ENCODE data around the gene PTPRN. TPM values are rescaled to one million over a fixed set of nuclear protein-coding genes. Genes with fewer than 3 reads are reported as not detected.
A peak's percentile ranks its signal among the peaks of the same experiment; 100 is the strongest.

The PTPRN gene
- total RNA-seq, 1 donor from 2014 or later: 17.5 TPM

DNA sequence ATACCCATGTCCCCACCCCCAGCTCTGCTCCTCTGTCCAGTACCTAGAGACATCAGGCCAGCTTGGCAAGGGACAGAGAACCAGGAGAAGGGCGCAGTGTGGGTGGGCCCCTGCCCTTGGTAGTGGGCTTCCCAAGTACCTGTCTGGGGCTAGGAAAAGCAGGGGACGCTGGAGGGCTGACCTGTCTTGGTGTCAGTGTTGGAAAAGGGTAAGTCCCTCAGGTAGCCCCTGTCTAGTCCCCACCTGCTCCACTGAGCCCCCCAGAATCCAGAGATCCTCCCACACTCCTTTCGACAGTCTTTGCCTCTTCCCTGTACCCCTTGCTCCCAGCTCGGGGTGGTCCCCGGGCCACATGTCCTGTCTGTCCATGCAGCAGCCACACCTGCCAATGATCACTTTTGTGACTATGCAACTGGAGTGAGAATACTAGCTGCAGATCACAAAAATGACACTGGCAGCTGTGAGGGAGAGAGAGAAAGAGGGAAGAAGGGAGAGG is 15.4 kb downstream of the PTPRN start:
- Mint-ChIP-seq H3K4me3 (peak overlapping the region; percentile 83), H3K9me3 (no peaks in the 10 kb centered on the region)
- TF ChIP-seq, protein P1, sequence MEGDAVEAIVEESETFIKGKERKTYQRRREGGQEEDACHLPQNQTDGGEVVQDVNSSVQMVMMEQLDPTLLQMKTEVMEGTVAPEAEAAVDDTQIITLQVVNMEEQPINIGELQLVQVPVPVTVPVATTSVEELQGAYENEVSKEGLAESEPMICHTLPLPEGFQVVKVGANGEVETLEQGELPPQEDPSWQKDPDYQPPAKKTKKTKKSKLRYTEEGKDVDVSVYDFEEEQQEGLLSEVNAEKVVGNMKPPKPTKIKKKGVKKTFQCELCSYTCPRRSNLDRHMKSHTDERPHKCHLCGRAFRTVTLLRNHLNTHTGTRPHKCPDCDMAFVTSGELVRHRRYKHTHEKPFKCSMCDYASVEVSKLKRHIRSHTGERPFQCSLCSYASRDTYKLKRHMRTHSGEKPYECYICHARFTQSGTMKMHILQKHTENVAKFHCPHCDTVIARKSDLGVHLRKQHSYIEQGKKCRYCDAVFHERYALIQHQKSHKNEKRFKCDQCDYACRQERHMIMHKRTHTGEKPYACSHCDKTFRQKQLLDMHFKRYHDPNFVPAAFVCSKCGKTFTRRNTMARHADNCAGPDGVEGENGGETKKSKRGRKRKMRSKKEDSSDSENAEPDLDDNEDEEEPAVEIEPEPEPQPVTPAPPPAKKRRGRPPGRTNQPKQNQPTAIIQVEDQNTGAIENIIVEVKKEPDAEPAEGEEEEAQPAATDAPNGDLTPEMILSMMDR (conservative IDR thresholded peaks at IDR 0.05): no peak

DNA sequence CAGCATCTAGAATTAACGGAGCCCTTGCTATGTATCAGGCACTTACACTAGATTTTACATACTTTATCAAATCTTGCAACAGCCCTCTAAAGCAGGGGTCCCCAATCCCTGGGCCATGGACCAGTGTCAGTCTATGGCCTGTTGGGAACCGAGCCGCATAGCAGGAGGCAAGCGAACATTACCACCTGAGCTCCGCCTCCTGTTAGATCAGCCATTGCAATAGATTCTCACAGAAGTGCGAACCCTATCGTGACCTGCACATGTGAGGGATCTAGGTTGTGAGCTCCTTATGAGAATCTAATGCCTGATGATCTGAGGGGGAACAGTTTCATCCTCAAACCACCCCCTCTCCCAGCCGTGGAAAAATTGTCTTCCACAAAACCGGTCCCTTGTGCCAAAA is 16.6 kb downstream of the PTPRN start:
- no peaks in the 10 kb centered on the region for H3K4me1 Mint-ChIP-seq (ENCODE audit: unreplicated experiment)
- peaks cover 31% of the 10 kb centered on the region for H3K27me3 Mint-ChIP-seq
- H3K27ac Mint-ChIP-seq: no peak overlapping the region
- no peaks in the 10 kb centered on the region for H3K9me3 Mint-ChIP-seq
- H3K4me3 Mint-ChIP-seq: no peak overlapping the region
- no peaks in the 10 kb centered on the region for H3K36me3 Mint-ChIP-seq
- DNase-seq (ENCODE audit: extremely low spot score, unreplicated experiment): no peak
- TF ChIP-seq, protein P1 (conservative IDR thresholded peaks at IDR 0.05): no peak

More for the DNA sequence above, 15.4 kb downstream of the PTPRN start:
- Mint-ChIP-seq H3K27ac (peak overlapping the region; percentile 16), H3K4me1 (ENCODE audit: unreplicated experiment) (no peaks in the 10 kb centered on the region), H3K27me3 (peaks cover 39% of the 10 kb centered on the region), H3K36me3 (no peaks in the 10 kb centered on the region)
- DNase-seq (ENCODE audit: extremely low spot score, unreplicated experiment): no peak

DNA sequence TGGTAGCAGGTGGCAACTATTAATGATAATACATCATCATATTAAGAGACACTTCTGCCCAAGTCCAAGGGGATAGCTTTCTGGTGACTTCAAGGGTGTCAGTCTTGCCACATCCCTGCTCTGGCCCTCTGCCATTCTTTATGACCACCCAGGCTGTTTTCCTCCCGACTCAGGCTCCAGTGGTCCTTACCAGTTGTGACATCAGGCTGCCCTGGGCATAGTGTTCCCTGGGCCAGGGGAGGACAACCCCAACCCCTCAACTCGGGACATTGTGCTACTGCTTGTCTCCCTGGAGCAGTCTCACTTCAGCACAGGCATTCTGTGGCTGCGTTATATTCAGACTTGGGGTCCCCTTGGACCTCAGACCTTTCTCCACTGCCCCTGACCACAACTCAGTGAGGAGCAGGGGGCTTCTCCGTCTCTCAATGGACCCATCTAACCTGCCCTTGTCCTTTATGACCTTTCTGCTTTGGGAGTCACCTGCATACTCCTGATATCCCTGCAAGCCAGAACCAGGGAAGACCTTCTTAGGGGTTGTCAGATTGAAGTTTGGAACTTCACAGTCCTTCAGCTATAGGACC is 17.2 kb downstream of the PTPRN start:
- no peaks in the 10 kb centered on the region for H3K4me1 Mint-ChIP-seq (ENCODE audit: unreplicated experiment)
- no peaks in the 10 kb centered on the region for H3K36me3 Mint-ChIP-seq
- no peak for DNase-seq (ENCODE audit: extremely low spot score, unreplicated experiment)
- H3K27ac Mint-ChIP-seq: no peak overlapping the region
- no peaks in the 10 kb centered on the region for H3K9me3 Mint-ChIP-seq
- TF ChIP-seq, protein P1 (conservative IDR thresholded peaks at IDR 0.05): no peak
- peaks cover 31% of the 10 kb centered on the region for H3K27me3 Mint-ChIP-seq
- no peak overlapping the region for H3K4me3 Mint-ChIP-seq

DNA sequence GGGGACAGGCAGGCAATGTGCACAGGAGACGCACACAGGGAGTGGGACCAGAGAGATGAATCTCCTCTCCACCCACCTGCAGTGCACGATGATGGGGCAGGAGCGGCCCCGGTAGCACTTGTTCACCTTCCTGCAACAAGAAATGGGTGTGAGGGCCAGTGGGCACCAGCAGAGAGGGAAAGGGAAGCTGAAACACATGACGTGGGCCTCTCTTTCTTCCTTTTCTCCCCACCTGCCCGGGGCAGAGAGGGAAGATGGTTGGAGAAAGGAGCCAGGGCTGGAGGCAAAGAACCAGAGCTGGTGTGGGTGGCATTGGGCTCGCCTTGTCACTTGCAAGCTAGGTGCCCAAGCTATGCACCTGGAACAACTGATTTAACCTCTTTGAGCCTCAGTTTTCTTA is 17.8 kb downstream of the PTPRN start:
- peaks cover 2% of the 10 kb centered on the region for H3K4me1 Mint-ChIP-seq (ENCODE audit: unreplicated experiment)
- H3K4me3 Mint-ChIP-seq: no peak overlapping the region
- no peaks in the 10 kb centered on the region for H3K9me3 Mint-ChIP-seq
- DNase-seq (ENCODE audit: extremely low spot score, unreplicated experiment): no peak
- H3K27ac Mint-ChIP-seq: no peak overlapping the region
- no peaks in the 10 kb centered on the region for H3K36me3 Mint-ChIP-seq
- peaks cover 31% of the 10 kb centered on the region for H3K27me3 Mint-ChIP-seq
- TF ChIP-seq, protein P1 (conservative IDR thresholded peaks at IDR 0.05): no peak

DNA sequence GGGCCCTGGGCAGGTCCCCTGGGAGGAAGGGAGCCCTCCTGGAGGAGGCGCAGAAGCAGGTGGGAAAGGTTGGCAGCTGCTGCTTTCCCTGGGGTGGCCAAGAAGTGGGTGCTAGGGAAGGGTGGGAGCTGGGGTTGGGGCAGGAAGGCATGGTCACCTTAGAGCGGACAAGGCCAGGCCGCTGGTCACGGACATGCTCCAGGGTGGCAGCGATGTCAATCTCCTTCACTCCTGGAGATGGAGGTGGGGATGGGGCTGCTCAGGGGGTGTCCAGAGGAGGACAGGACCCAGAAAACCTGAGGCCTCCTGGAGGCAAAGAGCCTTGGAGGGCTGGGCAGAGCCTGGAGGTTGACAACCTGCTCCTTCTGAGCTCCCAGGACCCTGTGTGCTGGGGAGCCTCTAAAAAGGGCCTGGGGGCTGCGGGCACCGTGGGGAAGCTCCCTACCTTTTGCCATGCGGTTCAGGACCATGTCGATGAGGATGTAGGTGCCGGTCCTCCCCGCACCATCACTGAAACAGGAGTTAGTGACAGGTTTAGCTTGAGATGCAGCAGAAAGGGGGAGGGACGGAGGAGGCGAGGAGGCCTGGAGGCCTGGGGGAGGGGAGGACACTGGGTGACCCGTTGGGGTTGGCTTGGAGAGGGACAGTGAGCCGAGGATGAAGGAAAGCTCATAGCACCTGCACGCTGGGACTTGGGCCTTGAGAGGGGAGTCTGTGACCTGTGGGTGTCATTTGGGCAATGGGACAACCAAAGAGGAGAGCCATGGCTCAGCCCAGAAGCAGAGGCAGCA is 18.6 kb downstream of the PTPRN start:
- DNase-seq (ENCODE audit: extremely low spot score, unreplicated experiment): no peak
- Mint-ChIP-seq H3K27me3 (peaks cover 24% of the 10 kb centered on the region), H3K27ac (no peak overlapping the region), H3K9me3 (no peaks in the 10 kb centered on the region), H3K4me3 (no peak overlapping the region), H3K4me1 (ENCODE audit: unreplicated experiment) (peaks cover 7% of the 10 kb centered on the region), H3K36me3 (peaks cover 4% of the 10 kb centered on the region)
- TF ChIP-seq, protein P1 (conservative IDR thresholded peaks at IDR 0.05): no peak

All from type B pancreatic cell (in vitro differentiated cells).